ENCODE results near the gene MATN4. TPM values are rescaled to one million over a fixed set of nuclear protein-coding genes. Genes with fewer than 3 reads are reported as not detected.

MATN4 gene
- total RNA-seq, 2 experiments from 2014 or later, result 0.70 to 0.95 TPM

DNA sequence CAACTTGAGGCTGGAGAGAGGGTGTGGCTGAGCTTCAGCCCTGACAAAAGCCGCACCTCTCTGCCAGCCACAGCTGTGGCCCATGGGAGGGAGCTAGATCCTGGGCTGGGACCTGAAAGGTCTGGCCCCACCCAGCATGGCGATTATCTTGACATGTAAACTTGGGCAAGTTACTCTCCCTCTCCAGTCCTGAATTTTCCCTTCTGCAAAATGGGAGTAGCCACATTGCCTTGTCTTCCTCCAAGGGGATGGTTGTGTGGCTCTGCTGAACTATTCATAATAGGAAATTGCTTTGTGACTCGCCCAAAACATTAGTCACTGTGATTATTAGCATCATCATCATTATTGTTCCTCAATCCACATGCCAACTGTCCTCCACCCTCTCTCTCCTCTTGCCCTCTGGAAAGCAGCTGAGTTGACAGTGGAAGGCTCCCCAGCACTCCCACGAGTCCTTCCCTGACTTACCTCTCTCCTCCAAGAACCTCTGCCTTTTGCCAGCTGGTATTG, 24.5 kb downstream of the MATN4 start:
- CTCF ChIA-PET, result interaction anchor here (1.7 to 3.4 kb wide), 2 partner anchors 10 to 29 kb away, joined by 7 to 16 read pairs; no protein-coding TSS in a partner anchor
- Mint-ChIP-seq H3K27me3 (peaks cover 17% of the 10 kb centered on the region), H3K4me3 (no peak overlapping the region), H3K9me3 (no peaks in the 10 kb centered on the region), H3K36me3 (no peaks in the 10 kb centered on the region), H3K27ac (no peak overlapping the region), H3K4me1 (ENCODE audit: low read depth) (no peaks in the 10 kb centered on the region)
- intact Hi-C loops (cut with micrococcal nuclease), result no loop called here
- POLR2A ChIA-PET, result no interaction called here
- no peak for DNase-seq

GRCh38 chr20:45282700-45283550, 25.2 kb downstream of the MATN4 start:
- Mint-ChIP-seq H3K27me3 (peaks cover 13% of the 10 kb centered on the region), H3K36me3 (no peaks in the 10 kb centered on the region), H3K27ac (no peak overlapping the region), H3K4me1 (ENCODE audit: low read depth) (no peaks in the 10 kb centered on the region), H3K4me3 (no peak overlapping the region), H3K9me3 (no peaks in the 10 kb centered on the region)
- ChIA-PET POLR2A (no interaction called here), CTCF (interaction anchor here (1.6 to 3.4 kb wide), 2 partner anchors 7 to 11 kb away, joined by 5 to 16 read pairs; no protein-coding TSS in a partner anchor)
- intact Hi-C loops (cut with micrococcal nuclease), result no loop called here
- no peak for DNase-seq

DNA sequence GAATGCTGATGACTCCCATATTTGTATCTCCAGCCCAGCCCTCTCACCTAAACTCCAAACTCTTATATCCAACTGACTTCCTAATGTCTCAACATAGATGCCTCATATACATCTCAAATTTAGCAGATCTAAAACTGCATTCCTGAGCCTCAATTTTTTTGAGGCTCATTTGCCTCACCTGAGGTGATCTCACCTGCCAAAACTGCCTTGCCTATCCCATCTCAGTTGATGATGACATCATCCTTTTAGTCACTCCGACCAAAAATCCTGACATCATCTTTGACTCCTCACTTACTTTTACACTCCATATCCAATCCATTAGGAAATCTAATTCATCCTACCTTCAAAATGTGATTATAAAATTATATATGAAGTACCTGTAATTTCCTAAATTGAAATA, 28.1 kb downstream of the MATN4 start:
- H3K4me3 Mint-ChIP-seq, result no peak overlapping the region
- H3K9me3 Mint-ChIP-seq, result no peaks in the 10 kb centered on the region
- POLR2A ChIA-PET, result no interaction called here

DNA sequence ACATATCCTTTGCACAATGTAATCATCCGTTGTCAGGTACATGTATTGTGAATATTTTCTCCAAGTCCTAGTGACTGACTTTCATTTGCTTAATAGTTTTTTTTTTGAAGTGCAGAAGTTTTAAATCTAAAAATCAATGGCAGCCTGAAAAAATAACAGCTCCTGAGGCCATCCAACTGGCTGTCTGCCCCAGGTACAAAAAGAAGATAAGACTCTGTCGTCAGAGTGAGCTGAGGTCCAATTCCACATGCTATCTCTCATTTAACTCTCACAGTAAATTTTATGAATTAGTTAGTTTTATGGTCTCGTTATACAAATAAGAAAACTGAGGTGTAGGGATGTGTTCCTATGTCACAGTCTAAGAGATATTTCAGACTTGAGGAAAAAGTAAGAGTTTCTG, 32.8 kb downstream of the MATN4 start:
- CTCF ChIA-PET, result interaction anchor here (0.8 kb wide), 1 partner anchor 18 kb away, joined by 3 read pairs; no protein-coding TSS in a partner anchor
- H3K9me3 Mint-ChIP-seq, result no peaks in the 10 kb centered on the region

More for the DNA sequence above, 28.1 kb downstream of the MATN4 start:
- Mint-ChIP-seq H3K27me3 (peaks cover 30% of the 10 kb centered on the region), H3K27ac (no peak overlapping the region), H3K4me1 (ENCODE audit: low read depth) (no peaks in the 10 kb centered on the region), H3K36me3 (no peaks in the 10 kb centered on the region)
- intact Hi-C loops (cut with micrococcal nuclease), result no loop called here
- CTCF ChIA-PET, result interaction anchor here (3.4 kb wide), 1 partner anchor 13 kb away, joined by 15 read pairs; no protein-coding TSS in a partner anchor
- DNase-seq, result no peak

DNA sequence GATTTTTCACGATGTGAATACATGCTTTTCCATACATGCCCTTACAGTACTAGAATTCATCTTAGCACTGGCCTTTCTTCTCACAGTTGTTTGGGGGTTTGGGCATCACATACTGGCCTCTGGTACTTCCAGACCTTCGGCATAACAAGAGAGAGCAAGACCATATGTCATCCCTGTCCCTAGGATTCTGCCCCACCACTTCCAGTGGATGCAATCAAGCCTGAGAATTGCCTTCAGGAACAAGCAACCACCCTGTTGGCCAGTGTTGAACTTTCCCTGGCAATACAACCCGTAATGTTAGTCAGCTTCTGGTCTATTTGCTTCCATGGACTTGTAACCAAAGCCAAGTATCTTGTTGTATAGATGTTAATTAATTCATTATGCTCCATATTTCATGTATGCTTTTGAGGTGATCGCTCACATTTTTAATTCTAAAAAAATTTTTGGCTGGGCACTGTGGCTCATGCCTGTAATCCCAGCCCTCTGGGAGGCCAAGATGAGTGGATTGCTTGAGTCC, 38.3 kb downstream of the MATN4 start:
- Mint-ChIP-seq H3K36me3 (no peaks in the 10 kb centered on the region), H3K4me3 (no peak overlapping the region), H3K27ac (no peak overlapping the region), H3K27me3 (peaks cover 23% of the 10 kb centered on the region), H3K4me1 (ENCODE audit: low read depth) (no peaks in the 10 kb centered on the region), H3K9me3 (no peaks in the 10 kb centered on the region)
- POLR2A ChIA-PET, result no interaction called here
- DNase-seq, result no peak
- CTCF ChIA-PET, result interaction anchor here (2.0 kb wide), 1 partner anchor 25 kb away, joined by 10 read pairs; no protein-coding TSS in a partner anchor
- intact Hi-C loops (cut with micrococcal nuclease), result no loop called here

More for the DNA sequence above, 32.8 kb downstream of the MATN4 start:
- Mint-ChIP-seq H3K36me3 (no peaks in the 10 kb centered on the region), H3K4me1 (ENCODE audit: low read depth) (no peaks in the 10 kb centered on the region), H3K27ac (no peak overlapping the region), H3K4me3 (no peak overlapping the region), H3K27me3 (peaks cover 34% of the 10 kb centered on the region)
- intact Hi-C loops (cut with micrococcal nuclease), result no loop called here
- POLR2A ChIA-PET, result no interaction called here
- no peak for DNase-seq

DNA sequence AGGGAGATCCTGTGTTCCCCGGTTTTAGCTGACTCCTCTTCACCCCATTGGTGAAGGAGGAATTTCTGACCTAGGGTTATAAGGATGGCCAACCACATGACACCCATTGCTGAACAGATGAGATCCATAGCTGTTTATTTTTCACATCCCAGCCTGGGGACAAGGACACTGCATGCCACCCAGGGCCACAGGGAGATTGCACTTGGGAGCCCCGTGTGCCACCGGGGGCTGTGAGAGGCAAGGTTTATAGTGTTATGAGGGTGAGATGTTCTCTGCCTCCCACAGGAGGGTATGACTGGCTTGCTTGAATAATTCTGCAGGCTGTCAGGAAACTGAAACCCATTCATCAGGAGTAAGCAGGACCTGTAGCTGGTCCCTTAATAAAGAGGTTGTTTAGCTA, 39.0 kb downstream of the MATN4 start:
- Mint-ChIP-seq H3K9me3 (no peaks in the 10 kb centered on the region), H3K4me1 (ENCODE audit: low read depth) (no peaks in the 10 kb centered on the region), H3K27ac (no peak overlapping the region), H3K4me3 (no peak overlapping the region), H3K27me3 (peaks cover 19% of the 10 kb centered on the region), H3K36me3 (no peaks in the 10 kb centered on the region)
- DNase-seq, result no peak
- ChIA-PET CTCF (interaction anchor here (0.8 to 2.0 kb wide), 3 partner anchors 23 to 50 kb away, joined by 3 to 10 read pairs (median 3); no protein-coding TSS in a partner anchor), POLR2A (no interaction called here)
- intact Hi-C loops (cut with micrococcal nuclease), result no loop called here

DNA sequence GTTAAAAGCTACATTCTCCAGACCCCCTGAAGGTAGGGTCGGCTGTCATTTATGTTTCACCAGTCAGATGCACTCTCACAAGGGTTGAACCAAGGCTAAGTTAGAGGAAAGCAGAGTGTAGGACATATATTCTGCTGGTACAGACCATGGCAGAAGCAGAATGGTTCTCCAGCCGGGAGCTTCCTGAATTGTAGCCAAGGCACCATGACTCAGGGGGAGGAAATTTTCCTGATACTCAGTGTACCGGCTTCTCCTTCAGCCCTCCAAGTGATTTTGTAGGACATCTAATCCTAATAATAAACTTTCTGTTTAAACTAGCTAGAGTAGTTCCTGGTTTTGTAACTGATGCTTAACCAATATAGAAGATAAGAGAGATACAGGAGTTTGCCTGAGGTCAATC, 39.6 kb downstream of the MATN4 start:
- Mint-ChIP-seq H3K4me3 (no peak overlapping the region), H3K36me3 (no peaks in the 10 kb centered on the region), H3K27ac (no peak overlapping the region), H3K9me3 (no peaks in the 10 kb centered on the region), H3K27me3 (peaks cover 17% of the 10 kb centered on the region), H3K4me1 (ENCODE audit: low read depth) (no peaks in the 10 kb centered on the region)
- intact Hi-C loops (cut with micrococcal nuclease), result no loop called here
- CTCF ChIA-PET, result interaction anchor here (0.8 to 2.0 kb wide), 3 partner anchors 23 to 50 kb away, joined by 3 to 10 read pairs (median 3); no protein-coding TSS in a partner anchor
- POLR2A ChIA-PET, result no interaction called here
- DNase-seq, result no peak

GRCh38 chr20:45266977-45267376, 41.1 kb downstream of the MATN4 start:
- no peak for DNase-seq
- intact Hi-C loops (cut with micrococcal nuclease), result no loop called here
- ChIA-PET POLR2A (no interaction called here), CTCF (no interaction called here)
- H3K4me1 Mint-ChIP-seq (ENCODE audit: low read depth), result no peaks in the 10 kb centered on the region
- H3K27ac Mint-ChIP-seq, result no peak overlapping the region
- H3K27me3 Mint-ChIP-seq, result peaks cover 14% of the 10 kb centered on the region
- no peak overlapping the region for H3K4me3 Mint-ChIP-seq
- no peaks in the 10 kb centered on the region for H3K36me3 Mint-ChIP-seq
- no peaks in the 10 kb centered on the region for H3K9me3 Mint-ChIP-seq

GRCh38 chr20:45263556-45264266, 44.4 kb downstream of the MATN4 start:
- Mint-ChIP-seq H3K36me3 (no peaks in the 10 kb centered on the region), H3K27ac (no peak overlapping the region), H3K4me1 (ENCODE audit: low read depth) (no peaks in the 10 kb centered on the region), H3K27me3 (peaks cover 16% of the 10 kb centered on the region), H3K9me3 (no peaks in the 10 kb centered on the region), H3K4me3 (no peak overlapping the region)
- no peak for DNase-seq
- POLR2A ChIA-PET, result no interaction called here
- intact Hi-C loops (cut with micrococcal nuclease), result no loop called here
- CTCF ChIA-PET, result interaction anchor here (1.3 kb wide), 1 partner anchor 30 kb away, joined by 3 read pairs; no protein-coding TSS in a partner anchor

DNA sequence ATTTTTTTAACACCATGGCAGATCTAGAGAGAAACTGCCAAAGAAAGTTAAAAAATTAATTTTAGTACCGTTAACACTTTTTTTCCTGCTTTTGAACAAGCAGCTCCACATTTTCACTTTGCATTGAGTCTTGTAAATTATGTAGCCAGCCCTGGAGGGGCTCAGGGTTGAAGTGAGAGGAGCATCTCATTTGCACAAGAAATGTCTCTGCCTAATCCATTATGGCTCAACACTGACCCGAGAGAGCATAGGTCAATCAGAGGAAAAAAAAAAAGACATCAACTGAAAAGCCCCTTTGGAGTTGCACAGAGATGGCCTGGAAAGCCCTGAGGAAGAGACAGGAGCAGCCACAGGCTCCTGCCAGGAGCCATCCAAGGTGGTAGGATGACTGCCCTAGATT, 49.4 kb downstream of the MATN4 start:
- Mint-ChIP-seq H3K27me3 (peaks cover 19% of the 10 kb centered on the region), H3K4me1 (ENCODE audit: low read depth) (no peaks in the 10 kb centered on the region), H3K4me3 (no peak overlapping the region), H3K27ac (no peak overlapping the region), H3K9me3 (no peaks in the 10 kb centered on the region), H3K36me3 (no peaks in the 10 kb centered on the region)
- CTCF ChIA-PET, result no interaction called here
- intact Hi-C loops (cut with micrococcal nuclease), result no loop called here
- POLR2A ChIA-PET, result no interaction called here
- no peak for DNase-seq

DNA sequence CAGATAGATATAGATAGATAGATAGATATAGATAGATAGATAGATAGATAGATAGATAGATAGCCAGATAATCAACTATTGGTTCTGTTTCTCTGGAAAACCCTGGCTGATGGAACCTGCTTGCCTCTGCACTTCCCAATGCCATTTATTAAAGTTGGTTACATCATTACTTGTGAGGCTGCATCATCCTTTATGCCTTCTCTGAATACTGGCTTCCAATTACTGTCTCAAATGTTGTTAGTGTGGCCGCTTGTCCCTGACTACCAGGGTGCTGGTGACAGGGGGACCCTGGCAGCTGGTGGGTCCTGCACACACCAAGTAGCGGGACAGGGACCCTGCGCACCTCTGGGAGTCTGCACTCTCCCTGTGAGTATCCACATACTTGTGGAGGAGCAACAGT, 49.8 kb downstream of the MATN4 start:
- no peak for DNase-seq
- no peaks in the 10 kb centered on the region for H3K36me3 Mint-ChIP-seq
- intact Hi-C loops (cut with micrococcal nuclease), result no loop called here
- no peak overlapping the region for H3K4me3 Mint-ChIP-seq
- no peak overlapping the region for H3K27ac Mint-ChIP-seq
- no peaks in the 10 kb centered on the region for H3K4me1 Mint-ChIP-seq (ENCODE audit: low read depth)
- peaks cover 23% of the 10 kb centered on the region for H3K27me3 Mint-ChIP-seq
- H3K9me3 Mint-ChIP-seq, result no peaks in the 10 kb centered on the region
- CTCF ChIA-PET, result no interaction called here
- POLR2A ChIA-PET, result no interaction called here

GRCh38 chr20:45257711-45258110, 50.4 kb downstream of the MATN4 start:
- H3K27me3 Mint-ChIP-seq, result peaks cover 23% of the 10 kb centered on the region
- H3K27ac Mint-ChIP-seq, result no peak overlapping the region
- H3K4me3 Mint-ChIP-seq, result no peak overlapping the region
- H3K36me3 Mint-ChIP-seq, result no peaks in the 10 kb centered on the region
- H3K9me3 Mint-ChIP-seq, result no peaks in the 10 kb centered on the region
- DNase-seq, result no peak
- POLR2A ChIA-PET, result no interaction called here
- intact Hi-C loops (cut with micrococcal nuclease), result no loop called here
- no peaks in the 10 kb centered on the region for H3K4me1 Mint-ChIP-seq (ENCODE audit: low read depth)
- CTCF ChIA-PET, result no interaction called here

All from activated CD4-positive, alpha-beta memory T cell treated with anti-CD3 and anti-CD28 coated beads for 36 hours (primary cell).